SKM-1 (cell line): Measurements from ENCODE around the gene HECTD4.
"Not testable (repeated sequence)": the region's sequence is repeated elsewhere in the genome, so short reads cannot be mapped to it uniquely, and the experiment has no call there.

ENCODE experiments used
- DNase-seq: peaks from one replicate; lab custom pipeline; 2025; ENCODE audit not compliant: unreplicated experiment; lab: John Stamatoyannopoulos, UW

HECTD4 gene

GRCh38 chr12:112275836-112276235, 106.4 kb downstream of the HECTD4 start:
- no peak for DNase-seq

- no peak for DNase-seq
Observed at GRCh38 chr12:112275207-112275606, 107.0 kb downstream of the HECTD4 start.

GRCh38 chr12:112270673-112271072, 111.6 kb downstream of the HECTD4 start:
- DNase-seq: no peak

- no peak for DNase-seq
Observed at GRCh38 chr12:112266473-112266872, 115.8 kb downstream of the HECTD4 start.

GRCh38 chr12:112261559-112261958, 120.7 kb downstream of the HECTD4 start:
- DNase-seq: no peak

GRCh38 chr12:112258926-112259325, 123.3 kb downstream of the HECTD4 start:
- no peak for DNase-seq

- no peak for DNase-seq
Observed at GRCh38 chr12:112256780-112257179, 125.5 kb downstream of the HECTD4 start.

GRCh38 chr12:112252184-112252583, 130.0 kb downstream of the HECTD4 start:
- no peak for DNase-seq

GRCh38 chr12:112244902-112245301, 137.3 kb downstream of the HECTD4 start:
- not testable (repeated sequence) for DNase-seq

GRCh38 chr12:112243255-112244110, 138.7 kb downstream of the HECTD4 start:
- no peak for DNase-seq

GRCh38 chr12:112241176-112241575, 141.1 kb downstream of the HECTD4 start:
- DNase-seq: no peak

- no peak for DNase-seq
Observed at GRCh38 chr12:112239881-112240280, 142.3 kb downstream of the HECTD4 start.

GRCh38 chr12:112239020-112239419, 143.2 kb downstream of the HECTD4 start:
- no peak for DNase-seq

GRCh38 chr12:112238441-112238840, 143.8 kb downstream of the HECTD4 start:
- DNase-seq: no peak

- no peak for DNase-seq
Observed at GRCh38 chr12:112236786-112237185, 145.4 kb downstream of the HECTD4 start.

- DNase-seq: no peak
Observed at GRCh38 chr12:112236386-112236785, 145.8 kb downstream of the HECTD4 start.

GRCh38 chr12:112234303-112234702, 147.9 kb downstream of the HECTD4 start:
- DNase-seq: no peak

GRCh38 chr12:112233242-112233641, 149.0 kb downstream of the HECTD4 start:
- DNase-seq: no peak

- DNase-seq: no peak
Observed at GRCh38 chr12:112230136-112230535, 152.1 kb downstream of the HECTD4 start.

- no peak for DNase-seq
Observed at GRCh38 chr12:112226768-112227167, 155.5 kb downstream of the HECTD4 start.

- DNase-seq: not testable (repeated sequence)
Observed at GRCh38 chr12:112220628-112221027, 161.6 kb downstream of the HECTD4 start.

GRCh38 chr12:112219195-112219594, 163.0 kb downstream of the HECTD4 start:
- no peak for DNase-seq

- no peak for DNase-seq
Observed at GRCh38 chr12:112218150-112218549, 164.1 kb downstream of the HECTD4 start.
